Glomerular endothelial cell (primary cell): ENCODE results near the gene NCAPH2. TPM values are rescaled to one million over a fixed set of nuclear protein-coding genes. Genes with fewer than 3 reads are reported as not detected.

Source experiments
- DNase-seq: peaks from one replicate; pipeline ENCODE4 v3.0.0-alpha.2; 2011; ENCODE audit warnings: low read depth, low spot score; ENCODE audit errors: extremely low read depth
- total RNA-seq: library from RNA; depleted of rRNA; stranded (reverse); fragments of >200 nt; gene quantifications from 2 replicates; pipeline ENCODE4 v1.2.3, GENCODE V29; 2015

Gene NCAPH2
- total RNA-seq, 1 donor from 2014 or later, result 30.9 TPM

GRCh38 chr22:50473855-50474671 is 34.0 kb upstream of the NCAPH2 start:
- no peak for DNase-seq

- DNase-seq, result peak; percentile 10
Observed at GRCh38 chr22:50474710-50475651, 33.0 kb upstream of the NCAPH2 start, which contains the start of gene SBF1. Gene SBF1, minus strand, starts transcription at chr22:50475035. Its CDS starts 195 bp downstream, at chr22:50474840.

GRCh38 chr22:50475652-50476002 is 32.4 kb upstream of the NCAPH2 start:
- no peak for DNase-seq

GRCh38 chr22:50476868-50477267 is 31.2 kb upstream of the NCAPH2 start:
- no peak for DNase-seq

GRCh38 chr22:50477923-50478322 is 30.1 kb upstream of the NCAPH2 start:
- DNase-seq, result no peak

GRCh38 chr22:50479721-50480120 is 28.3 kb upstream of the NCAPH2 start:
- DNase-seq, result no peak

GRCh38 chr22:50481045-50481439 is 27.0 kb upstream of the NCAPH2 start:
- DNase-seq, result no peak

GRCh38 chr22:50481440-50482106 is 26.5 kb upstream of the NCAPH2 start, which contains the start of gene ADM2:
Gene ADM2, plus strand, starts transcription at chr22:50481543. Its CDS starts 305 bp downstream, at chr22:50481848.
- DNase-seq, result no peak

- DNase-seq, result no peak
Observed at GRCh38 chr22:50482107-50483074, 25.6 kb upstream of the NCAPH2 start.

GRCh38 chr22:50483106-50483505 is 24.9 kb upstream of the NCAPH2 start:
- DNase-seq, result no peak

GRCh38 chr22:50483556-50483955 is 24.5 kb upstream of the NCAPH2 start:
- no peak for DNase-seq

- DNase-seq, result no peak
Observed at GRCh38 chr22:50483977-50484853, 23.8 kb upstream of the NCAPH2 start.

- no peak for DNase-seq
Observed at GRCh38 chr22:50485221-50486131, 22.5 kb upstream of the NCAPH2 start.

GRCh38 chr22:50486561-50487289 is 21.3 kb upstream of the NCAPH2 start, which contains the start of gene MIOX:
Gene MIOX, plus strand, starts transcription at chr22:50486859. Its CDS starts 39 bp downstream, at chr22:50486898.
- no peak for DNase-seq

- no peak for DNase-seq
Observed at GRCh38 chr22:50487290-50488005, 20.6 kb upstream of the NCAPH2 start.

GRCh38 chr22:50488006-50488677 is 19.9 kb upstream of the NCAPH2 start:
- no peak for DNase-seq
